B cell (primary cell): ENCODE results near the gene WFDC1.

Experiments
- CTCF ChIP-seq: fragments of 200-600 bp; IDR thresholded peaks from one replicate; pipeline ENCODE4 v1.8.0; 2022; ENCODE audit warnings: antibody characterized with exemption, mild to moderate bottlenecking
- EZH2 ChIP-seq: IDR thresholded peaks from 2 replicates; pipeline ENCODE4 v1.6.1; 2012; ENCODE audit warnings: borderline replicate concordance, low read depth, mild to moderate bottlenecking, moderate library complexity, low read length; ENCODE audit not compliant: insufficient read depth, poor library complexity, severe bottlenecking

- TF ChIP-seq CTCF = no peak
- TF ChIP-seq EZH2 = no peak
Measured at GRCh38 chr16:84247331-84247730, 47.3 kb upstream of the WFDC1 start.
